MM.1S (cell line): Measurements from ENCODE around the gene PINK1.

Source experiments
- DNase-seq: peaks from one replicate; pipeline ENCODE4 v3.0.0-alpha.2; 2015
- H2AFZ ChIP-seq: fragments of 300-600 bp; sonication (generic); 2 replicates; pipeline ENCODE4 v1.6.0; 2016; ENCODE audit warnings: antibody characterized with exemption, low read length
- H3F3A ChIP-seq: fragments of 300-600 bp; sonication (generic); 2 replicates; pipeline ENCODE4 v1.6.1; 2016; ENCODE audit warnings: mild to moderate bottlenecking, antibody characterized with exemption, low read length, moderate library complexity, mixed read lengths; ENCODE audit not compliant: insufficient read depth
- H3K27ac ChIP-seq: fragments of 300-600 bp; sonication (generic); 2 replicates; pipeline ENCODE4 v1.5.1; 2016; ENCODE audit warnings: mild to moderate bottlenecking, low read length
- H3K27me3 ChIP-seq: fragments of 300-600 bp; sonication (generic); replicated peaks from 2 replicates; pipeline ENCODE4 v1.6.0; 2016; ENCODE audit warnings: low read length; ENCODE audit not compliant: insufficient read depth
- H3K36me3 ChIP-seq: fragments of 300-600 bp; sonication (generic); replicated peaks from 2 replicates; pipeline ENCODE4 v1.6.1; 2016; ENCODE audit warnings: mild to moderate bottlenecking, low read length, mixed read lengths; ENCODE audit not compliant: insufficient read depth
- H3K4me1 ChIP-seq: fragments of 300-600 bp; sonication (generic); 2 replicates; pipeline ENCODE4 v1.6.1; 2016; ENCODE audit warnings: low read length, mixed read lengths
- H3K4me2 ChIP-seq: fragments of 300-600 bp; sonication (generic); 2 replicates; pipeline ENCODE4 v1.6.0; 2016; ENCODE audit warnings: low read depth, low read length
- H3K4me3 ChIP-seq: fragments of 300-600 bp; sonication (generic); 2 replicates; pipeline ENCODE4 v1.5.1; 2016; ENCODE audit warnings: low read length, mixed read lengths
- H3K79me2 ChIP-seq: fragments of 300-600 bp; sonication (generic); 2 replicates; pipeline ENCODE4 v1.6.1; 2016; ENCODE audit warnings: mixed run types, low read length, mixed read lengths
- H3K9ac ChIP-seq: fragments of 300-600 bp; sonication (generic); 2 replicates; pipeline ENCODE4 v1.6.1; 2016; ENCODE audit warnings: low read length, mixed read lengths
- H3K9me2 ChIP-seq: fragments of 300-600 bp; sonication (generic); replicated peaks from 2 replicates; pipeline ENCODE4 v1.6.1; 2016; ENCODE audit warnings: mild to moderate bottlenecking, low read length, mixed read lengths; ENCODE audit not compliant: insufficient read depth
- H3K9me3 ChIP-seq: fragments of 300-600 bp; sonication (generic); replicated peaks from 2 replicates; pipeline ENCODE4 v1.6.1; 2016; ENCODE audit warnings: mild to moderate bottlenecking, low read length, mixed read lengths; ENCODE audit not compliant: insufficient read depth
- H4K20me1 ChIP-seq: fragments of 300-600 bp; sonication (generic); 2 replicates; pipeline ENCODE4 v1.6.1; 2016; ENCODE audit warnings: mild to moderate bottlenecking, low read length, moderate library complexity, mixed read lengths; ENCODE audit not compliant: insufficient read depth
- CTCF ChIP-seq: fragments of 300-600 bp; sonication (generic); IDR thresholded peaks from 2 replicates; pipeline ENCODE4 v1.5.1; 2016; ENCODE audit warnings: antibody characterized with exemption, low read length, mixed read lengths
- EZH2 ChIP-seq: fragments of 300-600 bp; sonication (generic); optimal IDR thresholded peaks from 2 replicates; pipeline ENCODE3; 2017; ENCODE audit warnings: low read depth, mild to moderate bottlenecking, antibody characterized with exemption, low read length, mixed read lengths
- EZH2phosphoT487 ChIP-seq: fragments of 300-600 bp; sonication (generic); IDR thresholded peaks from 2 replicates; pipeline ENCODE4 v1.6.1; 2018; ENCODE audit warnings: antibody characterized with exemption, low read length

PINK1 gene

GRCh38 chr1:20634594-20635084 is 1.4 kb downstream of the PINK1 start:
- Histone ChIP-seq H3K36me3 (no peaks in the 10 kb centered on the region), H3K9me3 (no peaks in the 10 kb centered on the region), H3K4me1 (peaks cover 4% of the 10 kb centered on the region; the same call in 1 of the 2 replicates), H3K9ac (peak overlapping the region; percentile 31; the same call in 1 of the 2 replicates), H3K27me3 (peaks cover 31% of the 10 kb centered on the region), H3K79me2 (no peaks in the 10 kb centered on the region), H3K4me3 (peak overlapping the region; percentile 79), H4K20me1 (no peaks in the 10 kb centered on the region), H3K9me2 (no peaks in the 10 kb centered on the region), H2AFZ (0 out of 2 replicates have a peak overlapping the region, but pooled peaks have one; percentile 88), H3F3A (no peaks in the 10 kb centered on the region), H3K27ac (no peak overlapping the region), H3K4me2 (peak overlapping the region; percentile 77)
- no peak for DNase-seq
- TF ChIP-seq EZH2phosphoT487 (no peak), CTCF (no peak), EZH2 (no peak)

- Histone ChIP-seq H3K79me2 (no peaks in the 10 kb centered on the region), H3K27me3 (peaks cover 10% of the 10 kb centered on the region), H3K4me1 (peaks cover 4% of the 10 kb centered on the region; the same call in 1 of the 2 replicates), H3K9me2 (no peaks in the 10 kb centered on the region), H2AFZ (no peak overlapping the region), H3F3A (no peaks in the 10 kb centered on the region), H3K36me3 (no peaks in the 10 kb centered on the region), H3K27ac (no peak overlapping the region), H3K9me3 (no peaks in the 10 kb centered on the region), H3K4me2 (no peak overlapping the region), H3K9ac (no peak overlapping the region), H4K20me1 (no peaks in the 10 kb centered on the region), H3K4me3 (no peak overlapping the region)
- TF ChIP-seq EZH2phosphoT487: no peak
- no peak for TF ChIP-seq EZH2
- no peak for TF ChIP-seq CTCF
- no peak for DNase-seq
These were observed 3.6 kb downstream of the PINK1 start for GRCh38 chr1:20636785-20637347.

- H3K36me3 ChIP-seq: no peaks in the 10 kb centered on the region
- no peaks in the 10 kb centered on the region for H3K79me2 ChIP-seq
- no peak overlapping the region for H3K4me3 ChIP-seq
- H3K4me1 ChIP-seq: no peaks in the 10 kb centered on the region
- no peaks in the 10 kb centered on the region for H4K20me1 ChIP-seq
- H3K9me3 ChIP-seq: no peaks in the 10 kb centered on the region
- no peaks in the 10 kb centered on the region for H3K27me3 ChIP-seq
- H3K9ac ChIP-seq: no peak overlapping the region
- no peak overlapping the region for H3K4me2 ChIP-seq
- TF ChIP-seq EZH2 (no peak), CTCF (peak; percentile 84)
- no peak overlapping the region for H2AFZ ChIP-seq
- DNase-seq: peak; percentile 60
- H3K27ac ChIP-seq: no peak overlapping the region
- H3F3A ChIP-seq: no peaks in the 10 kb centered on the region
- no peaks in the 10 kb centered on the region for H3K9me2 ChIP-seq
These were observed 6.9 kb downstream of the PINK1 start for GRCh38 chr1:20640183-20640597.
